Heart right ventricle (tissue), 16 donors: ENCODE results near the gene NPTXR. TPM values are rescaled to one million over a fixed set of nuclear protein-coding genes. Genes with fewer than 3 reads are reported as not detected.

ENCODE experiments used
- ATAC-seq, 8 donors: fragments of 200-7000 bp; cut with Tn5 transposase; one replicate each; pipeline ENCODE4 v1.9.1; 2020; ENCODE audit warnings: mild to moderate bottlenecking in 8 of 8, moderate library complexity in 8 of 8, moderate number of reproducible peaks in 1 of 8
- DNase-seq, 2 donors: peaks; one replicate each; pipeline ENCODE4 v3.0.0-alpha.2; 2020
- H3K27ac ChIP-seq, 10 donors: fragments of 200-600 bp; sonication (generic) in 2 of 10; one replicate each; pipeline versions ENCODE4 v1.5.0 to v1.8.0; 2020 to 2022; ENCODE audit warnings: mild to moderate bottlenecking in 3 of 10
- H3K27me3 ChIP-seq, 7 donors: fragments of 200-600 bp; one replicate each; pipeline ENCODE4 v1.8.0; 2021 to 2022; ENCODE audit warnings: mild to moderate bottlenecking in 2 of 7
- H3K36me3 ChIP-seq, 9 donors: fragments of 200-600 bp; sonication (generic) in 1 of 9; one replicate each; pipeline versions ENCODE4 v1.5.0 to v1.8.0; 2020 to 2022; ENCODE audit warnings: mild to moderate bottlenecking in 2 of 9
- H3K4me1 ChIP-seq, 9 donors: fragments of 200-600 bp; sonication (generic) in 1 of 9; one replicate each; pipeline versions ENCODE4 v1.5.0 to v1.8.0; 2020 to 2022; ENCODE audit warnings: mild to moderate bottlenecking in 4 of 9
- H3K4me3 ChIP-seq, 10 donors: fragments of 200-600 bp; sonication (generic) in 2 of 10; one replicate each; pipeline versions ENCODE4 v1.5.0 to v1.8.0; 2020 to 2022; ENCODE audit warnings: mild to moderate bottlenecking in 7 of 10, moderate library complexity in 2 of 10
- H3K9me3 ChIP-seq, 11 donors: fragments of 200-600 bp in 10 of 11; sonication (generic) in 2 of 11; one replicate each; pipeline versions ENCODE4 v1.5.0 to v1.8.0; 2013 to 2022; ENCODE audit warnings: mild to moderate bottlenecking in 2 of 11, control low read depth in 1 of 11, moderate library complexity in 1 of 11
- WGBS, 2 donors: extraction: QIAGEN DNeasy Blood & Tissue Kit; methylation state at CpG; one replicate each; pipeline ENCODE4 v1.1.7; 2013; ENCODE audit warnings: inconsistent platforms in 1 of 2; 5-methylcytosine and 5-hydroxymethylcytosine counted together
- intact Hi-C, 10 donors: fragments of 100-400 bp; cut with DNase I; formaldehyde crosslinking; loops; one replicate each; pipeline versions ENCODE4 v1.11.1 to v1.14.2; 2022
- polyA plus RNA-seq, 2 donors: library from polyadenylated mRNA; stranded (reverse); fragments of 200-250 nt; gene quantifications; one replicate each; pipeline ENCODE4 v1.2.3, GENCODE V29; 2013
- total RNA-seq, 10 donors: library from RNA; stranded (reverse); fragmentation: NEBNext Ultra II Directional in 3 of 10; extraction: Animal tissue kit (Norgen Biotek cat#: 25700) in 3 of 10; gene quantifications; one replicate each; pipeline versions ENCODE4 v1.2.1 to v1.2.4, GENCODE V29; 2021 to 2023
- TF ChIP-seq, protein P1 (sequence below), 9 donors: fragments of 200-600 bp; sonication (generic) in 2 of 9; IDR thresholded peaks; one replicate each; pipeline versions ENCODE4 v1.5.0 to v1.8.0; 2021 to 2022; ENCODE audit warnings: antibody characterized with exemption in 9 of 9, mild to moderate bottlenecking in 5 of 9, moderate library complexity in 1 of 9
- donor health status: Arrhythmogenic right ventricular cardiomyopathy.
- donor health status: ischemic (EF 13 %, LVEDD 7.1; RV severe dilation, severe dysfunction).
- donor health status: healthy with polysubstance abuse.
- donor health status: DM: no; HTN: yes; CAD: no.
- donor health status: DM: no; HTN: no; CAD: no.
- donor health status: ischemic (EF 25% LVEDD 6.9; RV normal size, moderate dysfunction).
- donor health status: ischemic (EF 25% LVEDD 5.7; RV mildly dilated, moderate dysfunction).
- donor health status: healthy.
- donor health status: DM: yes; HTN: yes; CAD: no.
- donor health status: Ischemic cardiomyopathy.
- donor health status: ischemic (EF 35%, LVEDD 5.7; RV mildly dilated, moderate dysfunction).
- donor health status: nonischemic (EF 11% LVEDD 7.7; RV severe dilation, severe dysfunction).
- donor health status: DM: yes; HTN: yes; CAD: no.
- donor health status: PGD.
- donor health status: ischemic (EF 29% LVEDD 5.4; RV normal size, mild dysfunction).
- donor health status: nonischemic (EF 23%, LVEDD 6.1; RV moderate dilation, normal function).

NPTXR gene
- total and polyA plus RNA-seq, 12 donors: 8.6 to 32.9 (median 21.4) TPM

DNA sequence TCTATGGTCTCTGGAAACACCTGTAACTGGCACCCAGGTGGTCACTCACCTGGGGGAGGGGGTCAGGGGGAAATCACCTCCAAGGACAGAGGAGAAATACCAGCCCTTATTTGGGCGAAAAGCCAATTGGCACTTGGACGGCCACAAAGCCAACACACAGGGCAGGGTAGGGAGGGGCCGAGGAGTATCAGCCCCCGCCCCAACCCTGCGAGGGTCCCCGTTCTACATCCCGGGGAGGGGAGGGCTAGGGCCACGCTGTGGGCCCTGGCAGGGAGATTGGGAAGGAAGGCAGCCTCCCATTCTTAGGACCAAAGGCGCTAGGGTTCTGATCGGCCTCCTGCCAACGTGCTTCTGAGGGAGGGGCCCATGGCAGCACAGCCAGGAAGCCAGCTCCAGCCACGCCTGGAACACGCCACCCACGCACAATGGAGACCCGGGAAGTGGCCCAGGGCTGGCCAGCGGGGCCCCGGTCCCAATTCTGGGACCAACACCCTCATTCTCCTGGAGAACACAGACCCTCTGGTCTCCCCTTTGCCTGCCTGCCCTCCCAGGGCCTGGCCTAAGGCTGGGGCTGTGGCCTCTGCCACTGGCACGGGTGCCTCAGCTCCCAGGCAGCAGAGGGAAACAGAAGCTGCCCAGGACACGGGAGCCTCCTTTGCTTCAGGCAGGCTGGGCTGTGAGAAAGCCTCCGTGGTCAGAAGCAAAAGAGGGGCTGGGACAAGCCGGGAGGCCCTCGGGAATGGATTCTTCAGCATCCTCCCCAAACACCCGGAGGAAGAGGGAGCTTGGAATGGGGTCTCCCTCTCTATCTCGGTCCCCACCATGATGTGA lies 20.7 kb upstream of the NPTXR start:
- WGBS, 2 donors: 24 to 29% methylated on average over 24 of the region's 24 CpGs
- H3K9me3 ChIP-seq: no peaks in the 10 kb centered on the region
- H3K4me1 ChIP-seq: peaks cover 29 to 86% (median 57%) of the 10 kb centered on the region in 9 donors
- TF ChIP-seq, protein P1, sequence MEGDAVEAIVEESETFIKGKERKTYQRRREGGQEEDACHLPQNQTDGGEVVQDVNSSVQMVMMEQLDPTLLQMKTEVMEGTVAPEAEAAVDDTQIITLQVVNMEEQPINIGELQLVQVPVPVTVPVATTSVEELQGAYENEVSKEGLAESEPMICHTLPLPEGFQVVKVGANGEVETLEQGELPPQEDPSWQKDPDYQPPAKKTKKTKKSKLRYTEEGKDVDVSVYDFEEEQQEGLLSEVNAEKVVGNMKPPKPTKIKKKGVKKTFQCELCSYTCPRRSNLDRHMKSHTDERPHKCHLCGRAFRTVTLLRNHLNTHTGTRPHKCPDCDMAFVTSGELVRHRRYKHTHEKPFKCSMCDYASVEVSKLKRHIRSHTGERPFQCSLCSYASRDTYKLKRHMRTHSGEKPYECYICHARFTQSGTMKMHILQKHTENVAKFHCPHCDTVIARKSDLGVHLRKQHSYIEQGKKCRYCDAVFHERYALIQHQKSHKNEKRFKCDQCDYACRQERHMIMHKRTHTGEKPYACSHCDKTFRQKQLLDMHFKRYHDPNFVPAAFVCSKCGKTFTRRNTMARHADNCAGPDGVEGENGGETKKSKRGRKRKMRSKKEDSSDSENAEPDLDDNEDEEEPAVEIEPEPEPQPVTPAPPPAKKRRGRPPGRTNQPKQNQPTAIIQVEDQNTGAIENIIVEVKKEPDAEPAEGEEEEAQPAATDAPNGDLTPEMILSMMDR (IDR thresholded peaks at IDR 0.05): no peak
- H3K4me3 ChIP-seq: peak overlapping the region in 3 of 10 donors; percentile 7 to 23 (median 16)
- DNase-seq (peak; percentile 78 to 80), ATAC-seq (peak; percentile 13 to 79 (median 64))
- H3K36me3 ChIP-seq: peaks cover 0 to 48% (median 16%) of the 10 kb centered on the region in 9 donors
- H3K27me3 ChIP-seq: no peaks in the 10 kb centered on the region
- H3K27ac ChIP-seq: peak overlapping the region; percentile 64 to 90 (median 82)
- intact Hi-C loops: loop anchor here in 6 of 10 donors (5.0 to 10.0 kb wide), 8 partner anchors 90 to 450 kb away; partner anchors contain the start of gene RPL3 (in 1 of the 6)

DNA sequence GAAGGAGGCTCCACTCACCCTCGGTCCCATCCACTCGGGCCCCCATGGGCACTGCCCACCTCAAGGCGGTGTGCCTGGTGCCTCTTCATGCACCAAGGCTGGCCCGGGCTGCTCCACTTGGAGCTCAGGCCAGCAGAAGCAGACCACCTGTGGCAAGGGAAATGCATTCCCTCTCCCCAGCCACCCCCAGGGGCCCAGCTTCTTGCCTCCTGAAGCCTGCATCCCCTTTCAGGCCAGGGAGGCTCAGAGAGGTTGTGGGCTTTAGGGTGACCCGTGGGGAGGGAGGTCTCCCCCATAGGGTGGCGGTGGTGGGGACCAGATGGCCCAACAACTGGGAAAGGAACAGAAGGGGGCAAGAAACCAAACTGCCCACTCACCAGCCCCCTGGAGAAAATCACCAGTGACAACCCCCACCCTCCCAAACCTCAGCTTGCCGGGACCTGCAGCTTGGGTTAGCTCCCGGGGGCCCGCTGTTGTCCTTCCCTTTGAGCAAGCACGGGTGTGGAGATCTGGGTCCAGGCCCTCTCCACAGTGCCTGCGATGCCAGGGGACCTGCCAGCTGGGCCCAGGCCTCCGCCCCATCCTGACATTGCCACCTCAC lies 19.8 kb upstream of the NPTXR start:
- Histone ChIP-seq H3K9me3 (no peaks in the 10 kb centered on the region), H3K4me3 (no peak overlapping the region), H3K4me1 (peaks cover 20 to 76% (median 48%) of the 10 kb centered on the region in 9 donors), H3K27me3 (no peaks in the 10 kb centered on the region), H3K27ac (peak overlapping the region in 3 of 10 donors; percentile 82 to 90 (median 86)), H3K36me3 (peaks cover 0 to 39% (median 16%) of the 10 kb centered on the region in 9 donors)
- TF ChIP-seq, protein P1 (IDR thresholded peaks at IDR 0.05): no peak
- no peak for DNase-seq
- intact Hi-C loops: loop anchor here in 3 of 10 donors (10.0 kb wide), 4 partner anchors 89 to 451 kb away; partner anchors contain the start of gene RPL3 (in 1 of the 3)
- 79 to 81% methylated on average over 12 of the region's 12 CpGs for WGBS, 2 donors
- ATAC-seq: no peak

DNA sequence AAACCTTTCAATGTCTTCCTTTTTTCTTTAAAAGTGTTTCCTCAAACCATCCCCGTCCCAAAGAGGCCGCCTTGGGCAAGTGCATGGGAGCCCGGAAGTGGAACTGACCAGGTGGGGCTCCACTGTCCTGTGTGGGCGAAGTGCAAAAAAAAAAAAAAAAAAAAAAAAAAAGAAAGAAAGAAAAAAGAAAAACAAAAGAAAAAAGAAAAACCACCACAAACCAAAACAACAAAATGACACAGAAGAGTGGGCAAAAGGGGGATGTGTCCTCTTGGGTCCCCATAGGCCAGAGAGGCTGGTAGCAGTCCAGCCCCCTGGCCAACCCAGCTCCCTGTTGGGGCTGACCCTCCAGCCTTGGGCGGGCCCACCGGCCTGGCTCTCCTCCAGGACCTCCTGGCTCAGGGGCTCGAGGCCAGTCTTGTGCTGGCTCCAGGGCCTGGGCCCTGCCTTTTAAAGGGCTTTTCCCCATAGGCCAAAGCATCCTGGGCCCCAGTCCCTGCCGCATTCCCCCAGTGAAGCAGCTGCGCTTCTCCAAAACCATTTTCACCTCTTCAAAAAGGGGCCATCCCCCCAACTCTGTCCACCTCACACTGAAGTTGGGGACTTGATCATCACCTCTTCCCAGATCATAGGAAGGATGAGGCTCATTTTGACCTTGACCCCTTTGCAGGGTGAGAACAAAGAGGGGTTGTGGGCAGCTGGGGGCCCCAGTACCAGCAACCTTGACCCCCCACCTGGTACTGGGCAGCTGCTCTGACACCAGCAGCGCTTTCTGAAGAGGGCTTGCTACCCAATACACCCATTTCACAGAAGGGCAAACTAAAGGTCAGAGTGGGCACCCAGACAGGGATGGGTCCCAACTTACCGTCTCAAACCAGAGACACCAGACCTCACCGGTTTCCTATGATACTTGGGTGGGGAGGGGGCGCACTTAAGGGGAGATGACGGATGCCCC lies 18.8 kb upstream of the NPTXR start:
- no peak overlapping the region for H3K4me3 ChIP-seq
- WGBS, 2 donors: 57 to 59% methylated on average over 14 of the region's 14 CpGs
- no peak overlapping the region for H3K27ac ChIP-seq
- H3K27me3 ChIP-seq: no peaks in the 10 kb centered on the region
- ATAC-seq (peak; percentile 18 to 56 (median 36)), DNase-seq (peak in 1 of 2 donors; percentile 70)
- no peaks in the 10 kb centered on the region for H3K9me3 ChIP-seq
- H3K4me1 ChIP-seq: peaks cover 19 to 66% (median 45%) of the 10 kb centered on the region in 9 donors
- TF ChIP-seq, protein P1 (IDR thresholded peaks at IDR 0.05): no peak
- peaks cover 0 to 30% (median 16%) of the 10 kb centered on the region in 9 donors for H3K36me3 ChIP-seq
- intact Hi-C loops: loop anchor here in 3 of 10 donors (10.0 kb wide), 4 partner anchors 88 to 452 kb away; partner anchors contain the start of gene RPL3 (in 1 of the 3)
